Thyroid gland (tissue), 4 donors: Measurements from ENCODE around the gene SUSD2. TPM values are rescaled to one million over a fixed set of nuclear protein-coding genes. Genes with fewer than 3 reads are reported as not detected.

Source experiments
- DNase-seq, 2 donors: peaks; one replicate each; pipeline ENCODE4 v3.0.0-alpha.2; 2019
- H3K27ac ChIP-seq, 3 donors: fragments of 200-600 bp; sonication (generic); 1 replicate in 2 of 3; 2 replicates in 1 of 3; pipeline ENCODE4 v1.5.1; 2016 to 2019; ENCODE audit warnings: mild to moderate bottlenecking in 1 of 3, moderate library complexity in 1 of 3
- H3K27me3 ChIP-seq: fragments of 200-600 bp; sonication (generic); one replicate; pipeline ENCODE4 v1.5.1; 2019
- H3K36me3 ChIP-seq, 2 donors: fragments of 200-600 bp; sonication (generic); one replicate each; pipeline ENCODE4 v1.5.1; 2016 to 2019
- H3K4me1 ChIP-seq, 2 donors: fragments of 200-600 bp; sonication (generic); one replicate each; pipeline ENCODE4 v1.5.1; 2017 to 2019
- H3K4me3 ChIP-seq, 3 donors: fragments of 200-600 bp; sonication (generic); replicated peaks in 1 of 3; 1 replicate in 2 of 3; 2 replicates in 1 of 3; pipeline ENCODE4 v1.5.1; 2016; ENCODE audit warnings: mild to moderate bottlenecking in 1 of 3
- H3K9me3 ChIP-seq: fragments of 200-600 bp; sonication (generic); one replicate; pipeline ENCODE4 v1.5.1; 2017
- CTCF ChIP-seq, 6 experiments: fragments of 200-600 bp in 3 of 6; fragments of 450-650 bp in 3 of 6; sonication (generic) in 3 of 6; IDR thresholded peaks; one replicate each; pipeline ENCODE4 v1.5.1; 2016 to 2019; ENCODE audit warnings: antibody characterized with exemption in 6 of 6, mild to moderate bottlenecking in 2 of 6, inconsistent platforms in 1 of 6, moderate library complexity in 1 of 6
- POLR2A ChIP-seq, 2 donors: fragments of 450-650 bp; IDR thresholded peaks; one replicate each; pipeline ENCODE4 v1.6.1; 2017; ENCODE audit warnings: antibody characterized with exemption in 2 of 2, mild to moderate bottlenecking in 2 of 2, moderate library complexity in 1 of 2
- WGBS, 2 donors: methylation state at CpG; one replicate each; pipeline ENCODE4 v1.1.5; 2017; 5-methylcytosine and 5-hydroxymethylcytosine counted together
- intact Hi-C: fragments of 100-400 bp; cut with DNase I; formaldehyde crosslinking; loops from one replicate; pipeline ENCODE4 v1.15.1; 2023
- total RNA-seq, 4 donors: library from RNA; depleted of rRNA; stranded (reverse); fragments of >200 nt; gene quantifications; one replicate each; pipeline ENCODE4 v1.2.3, GENCODE V29; 2016

The SUSD2 gene
- total RNA-seq, 4 donors from 2014 or later: 9.5 to 22.5 (median 15.1) TPM

- intact Hi-C loops: no loop called here
- Histone ChIP-seq H3K4me3 (no peak overlapping the region), H3K36me3 (peaks cover 41 to 64% of the 10 kb centered on the region in 2 donors), H3K4me1 (peaks cover 4 to 7% of the 10 kb centered on the region in 2 donors), H3K27ac (no peak overlapping the region), H3K9me3 (no peaks in the 10 kb centered on the region), H3K27me3 (no peaks in the 10 kb centered on the region)
- no peak for TF ChIP-seq POLR2A (IDR thresholded peaks at IDR 0.05)
- DNase-seq: no peak
- WGBS, 2 donors: 83% methylated on average over 1 of the region's 20 CpGs; no CpG with 5 or more reads in 1 of the 2 donors
These were observed 14.5 kb upstream of the SUSD2 start for GRCh38 chr22:24166811-24167210.

DNA sequence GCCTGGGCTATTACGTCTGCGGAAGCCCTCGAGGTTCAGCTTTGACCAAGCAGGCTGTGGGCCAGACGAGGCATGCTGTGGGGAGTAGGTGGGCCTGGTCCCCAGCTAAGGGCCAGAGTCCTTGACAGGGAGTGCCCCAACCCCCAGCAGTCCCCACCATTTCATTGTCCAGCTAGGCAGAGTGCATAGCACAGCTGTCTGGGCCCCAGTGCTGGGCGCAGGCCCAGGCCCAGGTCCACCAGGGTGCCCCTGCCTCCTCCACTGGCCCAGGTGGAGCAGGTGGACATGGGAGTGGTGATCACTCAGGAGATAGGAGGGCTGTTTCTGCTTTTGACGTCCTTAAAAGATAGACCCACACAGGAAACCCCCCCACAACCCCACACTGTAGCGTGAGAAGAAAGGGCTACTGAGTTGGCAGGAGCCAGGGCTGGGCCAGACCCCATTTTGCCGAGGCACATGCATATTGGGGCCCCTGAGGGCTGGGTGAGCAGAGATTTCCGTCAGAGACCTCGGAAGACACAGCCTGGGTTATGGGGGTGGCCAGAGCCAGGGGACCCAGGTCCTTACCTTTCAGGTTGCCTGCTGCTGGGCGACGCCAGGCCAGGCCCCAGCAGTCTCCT lies 11.7 kb upstream of the SUSD2 start:
- no peaks in the 10 kb centered on the region for H3K9me3 ChIP-seq
- H3K27ac ChIP-seq: peak overlapping the region in 1 of 3 donors; percentile 51
- peaks cover 59 to 73% of the 10 kb centered on the region in 2 donors for H3K36me3 ChIP-seq
- no peak for DNase-seq
- peaks cover 0 to under 1% of the 10 kb centered on the region in 2 donors for H3K4me1 ChIP-seq
- no peak for TF ChIP-seq POLR2A (IDR thresholded peaks at IDR 0.05)
- no peak for TF ChIP-seq CTCF (IDR thresholded peaks at IDR 0.05)
- 90 to 95% methylated on average over 8 to 10 of the region's 12 CpGs for WGBS, 2 donors
- intact Hi-C loops: loop anchor here (10.0 kb wide), 1 partner anchor 215 kb away; no protein-coding TSS in a partner anchor
- H3K27me3 ChIP-seq: no peaks in the 10 kb centered on the region
- no peak overlapping the region for H3K4me3 ChIP-seq

- intact Hi-C loops: loop anchor here (10.0 kb wide), 1 partner anchor 215 kb away; no protein-coding TSS in a partner anchor
- H3K36me3 ChIP-seq: peaks cover 58 to 67% of the 10 kb centered on the region in 2 donors
These were observed 11.1 kb upstream of the SUSD2 start for GRCh38 chr22:24170188-24170587.

GRCh38 chr22:24170632-24171031 lies 10.7 kb upstream of the SUSD2 start:
- Histone ChIP-seq H3K27me3 (no peaks in the 10 kb centered on the region), H3K27ac (no peak overlapping the region), H3K4me1 (peaks cover 0 to 8% of the 10 kb centered on the region in 2 donors), H3K4me3 (no peak overlapping the region), H3K9me3 (no peaks in the 10 kb centered on the region), H3K36me3 (peaks cover 54 to 62% of the 10 kb centered on the region in 2 donors)
- DNase-seq: no peak
- WGBS, 2 donors: 80 to 97% methylated on average over 1 to 4 of the region's 5 CpGs
- intact Hi-C loops: loop anchor here (10.0 kb wide), 1 partner anchor 216 kb away; no protein-coding TSS in a partner anchor
- TF ChIP-seq CTCF (IDR thresholded peaks at IDR 0.05) (no peak), POLR2A (IDR thresholded peaks at IDR 0.05) (no peak)

More at GRCh38 chr22:24170188-24170587, 11.1 kb upstream of the SUSD2 start:
- DNase-seq: no peak
- Histone ChIP-seq H3K9me3 (no peaks in the 10 kb centered on the region), H3K27me3 (no peaks in the 10 kb centered on the region), H3K4me3 (no peak overlapping the region), H3K27ac (no peak overlapping the region), H3K4me1 (peaks cover 0 to 7% of the 10 kb centered on the region in 2 donors)
- WGBS, 2 donors: 76 to 86% methylated on average over 7 to 11 of the region's 12 CpGs
- no peak for TF ChIP-seq POLR2A (IDR thresholded peaks at IDR 0.05)
- no peak for TF ChIP-seq CTCF (IDR thresholded peaks at IDR 0.05)

GRCh38 chr22:24171822-24172221 lies 9.5 kb upstream of the SUSD2 start:
- H3K36me3 ChIP-seq: peaks cover 45 to 58% of the 10 kb centered on the region in 2 donors
- TF ChIP-seq POLR2A (IDR thresholded peaks at IDR 0.05) (no peak), CTCF (IDR thresholded peaks at IDR 0.05) (no peak)
- DNase-seq: no peak
- no peaks in the 10 kb centered on the region for H3K27me3 ChIP-seq
- H3K9me3 ChIP-seq: no peaks in the 10 kb centered on the region
- H3K4me1 ChIP-seq: peaks cover 0 to 8% of the 10 kb centered on the region in 2 donors
- intact Hi-C loops: loop anchor here (10.0 kb wide), 1 partner anchor 217 kb away; no protein-coding TSS in a partner anchor
- no peak overlapping the region for H3K4me3 ChIP-seq
- no peak overlapping the region for H3K27ac ChIP-seq
- 94 to 95% methylated on average over 11 to 12 of the region's 12 CpGs for WGBS, 2 donors
